Measurements from ENCODE around the gene RAPGEF5.
A peak's percentile ranks its signal among the peaks of the same experiment; 100 is the strongest.

The RAPGEF5 gene

GRCh38 chr7:22300839-22301238, 56.1 kb downstream of the RAPGEF5 start:
- no peak for DNase-seq

- no peak for DNase-seq
Measured at GRCh38 chr7:22296916-22297315, 60.0 kb downstream of the RAPGEF5 start.

GRCh38 chr7:22296265-22296566, 60.7 kb downstream of the RAPGEF5 start:
- no peak for DNase-seq

GRCh38 chr7:22295402-22296264, 61.3 kb downstream of the RAPGEF5 start:
- DNase-seq: no peak

- DNase-seq: peak; percentile 0
Measured at GRCh38 chr7:22292531-22292930, 64.4 kb downstream of the RAPGEF5 start.

- no peak for DNase-seq
Measured at GRCh38 chr7:22291977-22292376, 65.0 kb downstream of the RAPGEF5 start.

- DNase-seq: no peak
Measured at GRCh38 chr7:22288202-22288601, 68.8 kb downstream of the RAPGEF5 start.

- no peak for DNase-seq
Measured at GRCh38 chr7:22287412-22287811, 69.5 kb downstream of the RAPGEF5 start.

- no peak for DNase-seq
Measured at GRCh38 chr7:22286436-22286835, 70.5 kb downstream of the RAPGEF5 start.

GRCh38 chr7:22281481-22281880, 75.5 kb downstream of the RAPGEF5 start:
- DNase-seq: no peak

- no peak for DNase-seq
Measured at GRCh38 chr7:22280031-22280430, 76.9 kb downstream of the RAPGEF5 start.

- no peak for DNase-seq
Measured at GRCh38 chr7:22278660-22279059, 78.3 kb downstream of the RAPGEF5 start.

- DNase-seq: no peak
Measured at GRCh38 chr7:22277375-22277774, 79.6 kb downstream of the RAPGEF5 start.

GRCh38 chr7:22275661-22276060, 81.3 kb downstream of the RAPGEF5 start:
- DNase-seq: no peak

GRCh38 chr7:22271311-22271710, 85.6 kb downstream of the RAPGEF5 start:
- DNase-seq: no peak

GRCh38 chr7:22270371-22270770, 86.6 kb downstream of the RAPGEF5 start:
- no peak for DNase-seq

GRCh38 chr7:22269963-22270362, 87.0 kb downstream of the RAPGEF5 start:
- no peak for DNase-seq

GRCh38 chr7:22268884-22269421, 88.0 kb downstream of the RAPGEF5 start:
- no peak for DNase-seq

- DNase-seq: no peak
Measured at GRCh38 chr7:22267930-22268615, 88.9 kb downstream of the RAPGEF5 start.

GRCh38 chr7:22262538-22262937, 94.4 kb downstream of the RAPGEF5 start:
- DNase-seq: no peak

- DNase-seq: no peak
Measured at GRCh38 chr7:22256541-22257096, 100.3 kb downstream of the RAPGEF5 start.

GRCh38 chr7:22255834-22256233, 101.1 kb downstream of the RAPGEF5 start:
- no peak for DNase-seq

GRCh38 chr7:22255342-22255741, 101.6 kb downstream of the RAPGEF5 start:
- no peak for DNase-seq
